Keratinocyte (primary cell): Measurements from ENCODE around the gene DDX39A.

ENCODE experiments used
- CTCF ChIP-seq, 3 experiments: IDR thresholded peaks in 1 of 3; conservative IDR thresholded peaks in 1 of 3; optimal IDR thresholded peaks in 1 of 3; 2 replicates in 2 of 3; 3 replicates in 1 of 3; pipeline versions ENCODE3 to v1.5.1; 2011; ENCODE audit warnings: low read length in 3 of 3, mild to moderate bottlenecking in 3 of 3, moderate library complexity in 2 of 3, control low read depth in 1 of 3, inconsistent platforms in 1 of 3; ENCODE audit not compliant: insufficient read depth in 2 of 3; ENCODE audit errors: extremely low read depth in 1 of 3
- EZH2 ChIP-seq: IDR thresholded peaks from one replicate; pipeline ENCODE4 v1.6.1; 2012; ENCODE audit warnings: inconsistent platforms, mild to moderate bottlenecking, low read length, moderate library complexity

- TF ChIP-seq CTCF (optimal IDR thresholded peaks at IDR 0.05 in 1 of 3, IDR thresholded peaks at IDR 0.05 in 1 of 3, conservative IDR thresholded peaks at IDR 0.05 in 1 of 3; ENCODE audit: extremely low read depth in 1 of 3, insufficient read depth in 2 of 3, low read length in 3 of 3) (no peak), EZH2 (no peak)
Observed at GRCh38 chr19:14407605-14408484, 11.3 kb downstream of the DDX39A start.
